SIG-M5 treated with dmso at 0.1 percent for 504 hours (cell line): ENCODE results near the gene MOB3C.

Experiments used
- DNase-seq: peaks from one replicate; lab custom pipeline; 2025; ENCODE audit not compliant: unreplicated experiment; lab: John Stamatoyannopoulos, UW

MOB3C gene

GRCh38 chr1:46639547-46639946 lies 22.9 kb upstream of the MOB3C start:
- no peak for DNase-seq

GRCh38 chr1:46638921-46639320 lies 22.3 kb upstream of the MOB3C start:
- DNase-seq, result no peak

DNA sequence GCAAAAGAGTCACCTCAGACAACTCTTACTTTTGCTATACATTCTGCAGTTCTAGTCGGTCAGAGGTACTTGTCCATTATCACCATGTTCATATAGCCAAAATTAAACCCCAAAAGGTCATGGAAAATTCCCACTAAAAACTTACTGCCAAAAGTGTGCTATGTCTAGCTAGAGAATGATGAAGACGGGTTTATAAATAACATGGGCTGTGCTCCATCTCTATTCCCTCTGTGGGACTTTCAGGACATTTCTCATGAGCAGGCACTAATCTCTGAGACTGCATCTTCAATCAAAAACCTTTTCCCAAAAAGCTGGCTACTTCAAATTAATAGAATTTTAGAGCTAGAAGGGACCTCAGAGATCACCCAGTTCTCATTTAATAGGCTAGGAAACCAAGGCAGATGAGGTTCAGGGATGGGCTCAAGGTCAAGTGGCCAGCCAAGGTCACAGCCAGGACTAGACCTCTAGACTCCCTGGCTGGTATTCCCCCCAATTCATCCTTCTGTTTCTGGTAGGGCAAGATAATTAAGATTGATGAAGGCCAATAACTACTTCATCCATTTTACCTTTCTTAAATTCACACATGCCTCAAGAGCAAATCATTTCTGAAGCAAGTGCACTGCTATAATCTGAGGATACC lies 21.0 kb upstream of the MOB3C start:
- no peak for DNase-seq

GRCh38 chr1:46635205-46635604 lies 18.6 kb upstream of the MOB3C start:
- DNase-seq, result no peak

- DNase-seq, result no peak
These were observed 14.1 kb upstream of the MOB3C start for GRCh38 chr1:46630719-46631118.

GRCh38 chr1:46623743-46624644 lies 7.4 kb upstream of the MOB3C start:
- DNase-seq, result no peak

- DNase-seq, result no peak
These were observed 5.7 kb upstream of the MOB3C start for GRCh38 chr1:46622344-46622743.

DNA sequence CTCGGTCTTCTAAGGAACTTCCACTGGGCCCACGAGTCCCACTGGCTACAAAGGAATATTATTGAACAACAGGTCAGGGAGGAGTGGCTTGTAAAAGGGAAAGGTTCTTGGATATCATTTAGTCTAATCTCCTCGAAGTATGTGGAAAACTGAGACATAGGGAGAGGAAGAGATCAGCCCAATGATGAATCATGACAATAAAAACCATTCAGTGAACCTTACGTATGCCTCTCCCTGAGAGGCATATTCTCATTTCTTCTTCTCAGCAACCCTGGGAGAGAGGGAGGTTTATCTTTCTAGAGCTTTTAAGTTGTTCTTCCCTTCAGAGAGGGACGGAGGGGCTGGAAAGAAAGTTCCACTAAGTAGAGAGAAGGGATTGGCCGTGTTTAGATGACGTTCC lies 5.3 kb upstream of the MOB3C start:
- no peak for DNase-seq

GRCh38 chr1:46619656-46620258 lies 3.1 kb upstream of the MOB3C start:
- no peak for DNase-seq

- DNase-seq, result no peak
These were observed 2.3 kb upstream of the MOB3C start for GRCh38 chr1:46618754-46619415.

DNA sequence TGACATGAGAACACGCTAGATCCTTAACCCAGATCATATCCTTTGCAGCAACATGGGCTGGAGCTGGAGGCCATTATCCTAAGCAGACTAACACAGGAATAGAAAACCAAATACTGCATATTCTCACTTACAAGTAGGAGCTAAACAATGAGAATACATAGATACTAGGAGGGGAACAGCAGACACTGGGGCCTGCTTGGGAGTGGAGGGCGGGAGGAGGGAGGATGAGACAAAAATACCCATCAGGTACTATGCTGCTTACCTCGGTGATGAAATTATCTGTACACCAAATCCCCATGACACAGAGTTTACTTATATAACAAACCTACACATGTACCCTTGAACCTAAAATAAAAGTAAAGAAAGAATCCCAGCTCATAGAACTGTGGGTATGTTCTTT lies 1.2 kb upstream of the MOB3C start:
- no peak for DNase-seq

DNA sequence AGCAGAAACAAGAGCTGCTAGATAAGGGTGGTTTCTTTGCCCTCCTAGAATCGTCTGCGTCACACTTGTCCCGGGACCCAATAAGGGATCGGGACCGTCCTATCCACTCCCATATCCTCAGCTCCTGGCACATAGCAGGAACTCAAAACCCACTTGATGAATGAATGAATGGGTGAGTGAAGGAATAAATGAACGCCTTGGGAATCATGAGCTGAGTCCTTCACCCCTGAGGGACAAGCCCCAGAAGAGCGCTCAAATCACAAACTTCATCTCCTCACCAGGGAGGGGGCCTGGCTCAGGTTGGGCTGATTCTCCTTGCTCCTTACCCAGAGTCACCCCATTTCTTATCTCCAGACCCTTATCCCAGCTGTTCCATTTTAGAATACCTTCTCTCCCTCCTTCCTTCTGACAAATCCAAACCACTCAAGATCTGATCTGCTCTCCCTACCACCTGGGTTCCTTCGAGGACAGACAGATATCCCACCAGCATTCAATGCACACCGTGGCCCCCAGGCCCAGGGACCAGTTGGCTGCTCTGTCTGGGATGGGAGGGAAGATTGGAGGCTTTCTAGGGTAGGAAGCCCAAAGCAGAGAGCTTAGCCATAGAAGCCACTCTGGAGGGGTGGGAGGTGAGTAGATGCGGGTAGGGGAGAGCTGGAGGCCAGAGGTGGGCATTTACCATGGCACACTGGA lies 643 bp upstream of the MOB3C start:
- DNase-seq, result no peak

- DNase-seq, result no peak
These were observed 876 bp downstream of the MOB3C start for GRCh38 chr1:46615735-46616134.

- DNase-seq, result no peak
These were observed 1.5 kb downstream of the MOB3C start for GRCh38 chr1:46615088-46615487.

DNA sequence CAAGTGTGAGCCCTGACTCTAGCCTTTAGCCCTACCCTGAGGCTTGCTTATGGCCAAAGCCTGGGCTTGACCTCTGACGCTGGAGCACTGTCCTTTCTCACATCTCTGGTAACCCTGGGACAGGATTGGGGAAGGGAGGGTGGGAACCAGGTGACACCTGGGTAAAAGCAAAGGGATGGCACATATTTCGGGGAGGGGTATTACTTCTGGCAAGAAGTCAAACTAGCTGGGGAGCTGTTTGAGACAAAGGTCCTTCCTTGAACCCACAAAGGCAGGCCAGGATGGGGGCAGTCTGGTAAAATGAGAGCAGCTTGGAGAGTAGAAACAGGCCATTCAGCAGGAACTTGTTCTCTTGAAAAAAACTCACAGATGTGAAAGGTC lies 2.0 kb downstream of the MOB3C start:
- no peak for DNase-seq

- DNase-seq, result peak; percentile 66
These were observed 2.7 kb downstream of the MOB3C start for GRCh38 chr1:46613661-46614603.

GRCh38 chr1:46612937-46613660 lies 3.5 kb downstream of the MOB3C start:
- no peak for DNase-seq

DNA sequence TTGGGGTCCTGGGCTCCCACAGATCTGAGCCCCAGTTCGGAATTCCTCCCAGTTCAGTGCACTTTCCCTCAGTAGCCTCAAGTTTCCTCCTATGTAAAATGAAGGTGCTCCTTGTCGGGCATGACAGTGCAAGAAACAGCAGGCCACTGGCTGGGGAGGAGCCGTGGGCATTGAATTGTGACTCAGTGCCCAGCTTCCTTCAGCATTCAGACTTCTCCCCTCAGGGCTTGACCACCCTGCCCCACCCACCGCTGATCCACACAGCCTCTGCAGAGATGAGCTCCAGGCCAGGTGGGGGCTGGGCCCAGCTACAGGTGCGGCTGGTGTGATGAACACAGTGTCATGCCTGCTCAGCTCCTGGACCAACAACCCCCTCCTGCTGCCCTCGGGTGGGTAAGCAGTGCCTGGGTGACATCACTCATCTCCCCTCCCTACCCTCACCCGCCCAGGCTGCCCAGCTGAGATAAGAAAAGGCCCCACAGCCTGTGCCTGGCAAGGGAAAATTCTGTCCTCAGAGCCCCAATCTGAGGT lies 4.9 kb downstream of the MOB3C start:
- no peak for DNase-seq
